ENCODE measurements around the gene OSBPL1A.

DNA sequence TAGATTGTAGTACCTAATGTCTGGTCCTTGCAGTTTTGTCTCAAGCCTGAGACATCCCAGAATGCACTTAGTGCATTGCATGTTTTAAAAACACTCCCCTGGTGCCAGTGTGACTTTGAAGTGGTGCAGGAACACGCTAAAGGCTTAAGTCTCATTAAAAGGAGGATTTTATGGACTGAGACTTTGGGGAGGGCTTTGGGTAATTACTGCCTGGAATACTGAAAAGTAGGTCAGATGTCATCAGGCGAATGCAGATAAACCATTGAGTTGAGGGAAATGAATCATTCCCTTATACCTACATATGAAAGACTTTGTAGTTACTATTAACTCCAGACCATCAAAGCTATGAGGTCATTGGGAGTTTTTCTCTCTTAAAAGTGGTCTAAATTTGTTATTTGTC, 3.0 kb upstream of the OSBPL1A start:
- TF ChIP-seq, protein P1, sequence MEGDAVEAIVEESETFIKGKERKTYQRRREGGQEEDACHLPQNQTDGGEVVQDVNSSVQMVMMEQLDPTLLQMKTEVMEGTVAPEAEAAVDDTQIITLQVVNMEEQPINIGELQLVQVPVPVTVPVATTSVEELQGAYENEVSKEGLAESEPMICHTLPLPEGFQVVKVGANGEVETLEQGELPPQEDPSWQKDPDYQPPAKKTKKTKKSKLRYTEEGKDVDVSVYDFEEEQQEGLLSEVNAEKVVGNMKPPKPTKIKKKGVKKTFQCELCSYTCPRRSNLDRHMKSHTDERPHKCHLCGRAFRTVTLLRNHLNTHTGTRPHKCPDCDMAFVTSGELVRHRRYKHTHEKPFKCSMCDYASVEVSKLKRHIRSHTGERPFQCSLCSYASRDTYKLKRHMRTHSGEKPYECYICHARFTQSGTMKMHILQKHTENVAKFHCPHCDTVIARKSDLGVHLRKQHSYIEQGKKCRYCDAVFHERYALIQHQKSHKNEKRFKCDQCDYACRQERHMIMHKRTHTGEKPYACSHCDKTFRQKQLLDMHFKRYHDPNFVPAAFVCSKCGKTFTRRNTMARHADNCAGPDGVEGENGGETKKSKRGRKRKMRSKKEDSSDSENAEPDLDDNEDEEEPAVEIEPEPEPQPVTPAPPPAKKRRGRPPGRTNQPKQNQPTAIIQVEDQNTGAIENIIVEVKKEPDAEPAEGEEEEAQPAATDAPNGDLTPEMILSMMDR (IDR thresholded peaks at IDR 0.05): no peak
- TF ChIP-seq EP300 (IDR thresholded peaks at IDR 0.05): no peak
- no peak for TF ChIP-seq POLR2A (IDR thresholded peaks at IDR 0.05)

Data from suprapubic skin (tissue), 3 donors.